Thyroid gland (tissue), 4 donors: ENCODE measurements around the gene NFATC2.

Experiments used
- POLR2A ChIP-seq, 2 donors: fragments of 450-650 bp; IDR thresholded peaks; one replicate each; pipeline ENCODE4 v1.6.1; 2017; ENCODE audit warnings: antibody characterized with exemption in 2 of 2, mild to moderate bottlenecking in 2 of 2, moderate library complexity in 1 of 2
- TF ChIP-seq, protein P1 (sequence below), 6 experiments: fragments of 200-600 bp in 3 of 6; fragments of 450-650 bp in 3 of 6; sonication (generic) in 3 of 6; IDR thresholded peaks; one replicate each; pipeline ENCODE4 v1.5.1; 2016 to 2019; ENCODE audit warnings: antibody characterized with exemption in 6 of 6, mild to moderate bottlenecking in 2 of 6, inconsistent platforms in 1 of 6, moderate library complexity in 1 of 6

DNA sequence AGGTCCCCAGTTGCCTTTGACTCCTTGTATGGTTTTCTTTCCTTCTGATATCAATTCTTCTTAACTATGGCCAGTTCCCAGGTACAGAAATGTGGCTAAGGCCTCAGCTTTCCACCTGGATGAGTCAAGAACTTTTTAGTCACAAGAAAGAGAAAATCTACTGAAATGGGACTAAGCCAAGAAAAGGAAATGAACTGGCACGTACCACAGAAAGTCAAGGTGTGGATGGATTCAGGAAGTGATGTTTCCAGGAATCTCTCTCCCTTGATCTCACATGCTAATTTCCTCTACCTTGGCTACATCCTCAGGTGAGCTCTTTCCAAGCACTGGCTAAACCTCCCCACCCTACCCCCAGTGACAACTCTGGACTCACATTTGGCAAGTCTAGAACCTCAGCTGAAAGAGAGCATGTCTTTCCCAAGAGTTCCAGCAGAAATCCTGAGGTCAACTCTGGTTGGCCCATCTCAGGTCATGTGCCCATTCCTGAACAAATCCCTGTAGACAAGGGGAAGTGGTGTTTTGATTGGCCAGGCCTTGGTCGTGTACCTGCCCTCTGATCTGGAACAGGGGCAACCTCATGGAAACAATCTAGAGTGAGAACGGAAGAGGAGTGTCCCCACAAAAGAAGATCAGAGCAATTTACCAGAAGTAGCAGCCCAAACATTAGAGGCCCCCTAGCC lies 205.3 kb downstream of the NFATC2 start:
- TF ChIP-seq POLR2A (IDR thresholded peaks at IDR 0.05): no peak
- TF ChIP-seq, protein P1, sequence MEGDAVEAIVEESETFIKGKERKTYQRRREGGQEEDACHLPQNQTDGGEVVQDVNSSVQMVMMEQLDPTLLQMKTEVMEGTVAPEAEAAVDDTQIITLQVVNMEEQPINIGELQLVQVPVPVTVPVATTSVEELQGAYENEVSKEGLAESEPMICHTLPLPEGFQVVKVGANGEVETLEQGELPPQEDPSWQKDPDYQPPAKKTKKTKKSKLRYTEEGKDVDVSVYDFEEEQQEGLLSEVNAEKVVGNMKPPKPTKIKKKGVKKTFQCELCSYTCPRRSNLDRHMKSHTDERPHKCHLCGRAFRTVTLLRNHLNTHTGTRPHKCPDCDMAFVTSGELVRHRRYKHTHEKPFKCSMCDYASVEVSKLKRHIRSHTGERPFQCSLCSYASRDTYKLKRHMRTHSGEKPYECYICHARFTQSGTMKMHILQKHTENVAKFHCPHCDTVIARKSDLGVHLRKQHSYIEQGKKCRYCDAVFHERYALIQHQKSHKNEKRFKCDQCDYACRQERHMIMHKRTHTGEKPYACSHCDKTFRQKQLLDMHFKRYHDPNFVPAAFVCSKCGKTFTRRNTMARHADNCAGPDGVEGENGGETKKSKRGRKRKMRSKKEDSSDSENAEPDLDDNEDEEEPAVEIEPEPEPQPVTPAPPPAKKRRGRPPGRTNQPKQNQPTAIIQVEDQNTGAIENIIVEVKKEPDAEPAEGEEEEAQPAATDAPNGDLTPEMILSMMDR (IDR thresholded peaks at IDR 0.05): no peak
